GM12891 (cell line): Measurements from ENCODE around the gene NCAM1.

Experiments used
- DNase-seq: peaks from one replicate; pipeline ENCODE4 v3.0.0; 2011; ENCODE audit warnings: low spot score; ENCODE audit not compliant: insufficient read length
- FAIRE-seq: peaks from 2 replicates; lab custom pipeline; 2011; peaks lifted over from hg19 to GRCh38; lab: Jason Lieb, UNC
- PAX5 ChIP-seq: IDR thresholded peaks from 2 replicates; pipeline ENCODE4 v1.6.1; 2011; ENCODE audit warnings: low read length, moderate library complexity, mild to moderate bottlenecking; ENCODE audit not compliant: insufficient read depth, severe bottlenecking
- POLR2A ChIP-seq: IDR thresholded peaks from 2 replicates; pipeline ENCODE4 v1.6.1; 2011; ENCODE audit warnings: low read depth, low read length, control low read depth
- POLR2AphosphoS5 ChIP-seq: IDR thresholded peaks from 2 replicates; pipeline ENCODE4 v1.6.1; 2011; ENCODE audit warnings: low read depth, low read length, control low read depth
- POU2F2 ChIP-seq: IDR thresholded peaks from 2 replicates; pipeline ENCODE4 v1.6.1; 2011; ENCODE audit warnings: low read depth, mild to moderate bottlenecking, control low read depth, low read length, moderate library complexity
- SPI1 ChIP-seq: IDR thresholded peaks from 2 replicates; pipeline ENCODE4 v1.6.1; 2011; ENCODE audit warnings: low read depth, low read length, control low read depth
- TAF1 ChIP-seq: IDR thresholded peaks from 2 replicates; pipeline ENCODE4 v1.6.1; 2011; ENCODE audit warnings: low read depth, low read length, control low read depth

The NCAM1 gene

GRCh38 chr11:113189909-113190667 lies 228.9 kb downstream of the NCAM1 start:
- DNase-seq (no peak), FAIRE-seq (no peak)

DNA sequence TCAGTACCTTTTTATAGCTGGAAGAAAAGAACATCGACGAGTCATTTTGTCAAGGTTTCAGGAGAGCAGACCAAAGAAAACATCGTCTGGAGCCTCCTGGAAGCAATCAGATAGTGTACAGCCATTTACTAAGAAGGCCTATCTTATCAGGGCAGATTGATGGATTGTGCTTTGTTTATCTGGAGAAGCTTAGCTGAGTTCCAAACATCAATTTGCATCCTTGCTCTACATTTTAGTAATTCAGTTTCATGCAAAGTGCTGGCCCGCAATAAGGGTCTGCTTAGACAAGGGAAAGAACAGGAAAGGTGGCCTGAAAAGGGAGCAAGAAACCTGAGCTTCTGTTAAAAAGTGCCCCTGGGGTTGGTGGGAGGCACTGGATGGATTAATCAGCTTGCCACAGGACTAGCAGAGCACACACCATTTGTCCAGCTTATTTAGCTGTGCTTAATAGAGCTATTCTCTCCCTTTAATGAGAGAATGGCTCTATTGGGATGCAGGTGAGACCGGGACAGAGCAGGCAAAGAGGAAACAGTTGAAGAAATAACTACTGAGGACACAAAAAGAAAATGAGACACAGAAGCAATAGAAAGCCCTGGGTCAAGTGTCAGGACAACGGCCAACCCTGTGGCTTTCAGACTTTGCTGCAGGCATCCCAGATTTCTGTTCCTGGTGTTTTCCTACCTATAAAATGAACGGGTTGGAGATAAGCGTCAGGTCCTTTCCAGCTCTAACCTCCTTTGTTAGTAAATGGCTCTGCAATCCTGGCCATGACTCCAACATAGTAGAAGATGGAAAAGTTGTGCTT lies 231.1 kb downstream of the NCAM1 start:
- TF ChIP-seq POLR2A: no peak
- DNase-seq (no peak), FAIRE-seq (no peak)

More at GRCh38 chr11:113189909-113190667, 228.9 kb downstream of the NCAM1 start:
- TF ChIP-seq POLR2AphosphoS5 (no peak), POU2F2 (no peak), TAF1 (no peak), PAX5 (no peak), SPI1 (no peak), POLR2A (no peak)

- no peak for FAIRE-seq
- TF ChIP-seq POLR2AphosphoS5 (no peak), POLR2A (no peak), SPI1 (no peak)
- no peak for DNase-seq
These were observed 231.8 kb downstream of the NCAM1 start for GRCh38 chr11:113193016-113193415.

DNA sequence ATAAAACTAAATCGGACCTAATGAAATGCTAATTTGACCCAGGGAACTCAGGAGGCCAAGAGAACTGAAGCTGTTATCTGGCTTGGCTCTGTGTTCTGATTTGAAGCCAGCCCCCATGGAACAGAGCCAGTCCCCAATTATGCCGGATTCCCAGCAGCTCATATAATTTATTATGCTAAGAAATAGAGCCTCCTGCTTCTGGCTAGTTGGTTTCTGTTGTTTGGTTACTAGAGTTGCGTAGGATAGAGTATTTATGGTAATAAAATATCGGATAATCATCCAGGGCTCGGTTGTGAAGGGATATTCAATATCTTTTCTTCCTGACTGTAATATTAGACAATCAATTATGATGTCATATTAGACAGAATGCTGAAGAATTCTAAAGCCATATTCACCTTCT lies 232.7 kb downstream of the NCAM1 start:
- TF ChIP-seq SPI1: no peak
- TF ChIP-seq POLR2A: no peak
- TF ChIP-seq POU2F2: no peak
- no peak for TF ChIP-seq PAX5
- TF ChIP-seq TAF1: no peak
- no peak for FAIRE-seq
- DNase-seq: no peak

- DNase-seq (no peak), FAIRE-seq (no peak)
These were observed 234.5 kb downstream of the NCAM1 start for GRCh38 chr11:113195728-113196127.

DNA sequence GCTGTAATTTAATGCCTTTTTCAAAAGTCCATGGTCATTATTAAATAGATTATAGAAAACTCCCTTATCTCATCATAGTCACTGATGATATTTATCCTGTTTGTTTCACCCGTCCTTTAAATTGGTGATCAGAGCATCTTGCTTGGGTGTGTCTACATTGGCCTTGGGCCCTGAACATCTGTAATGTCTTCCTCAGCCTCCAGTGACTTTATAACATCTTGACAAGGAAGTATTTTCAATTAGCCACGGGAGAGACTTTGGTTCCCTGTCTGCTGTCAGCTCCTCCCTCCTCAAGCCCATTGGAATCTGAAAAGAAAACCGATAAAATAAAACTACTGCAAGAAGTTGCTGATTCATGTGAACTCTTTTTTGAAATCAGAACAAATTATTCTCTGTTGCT lies 236.2 kb downstream of the NCAM1 start:
- DNase-seq: no peak
- no peak for FAIRE-seq
- TF ChIP-seq POU2F2: no peak
- TF ChIP-seq TAF1: no peak
- TF ChIP-seq PAX5: no peak
- TF ChIP-seq POLR2AphosphoS5: no peak
- no peak for TF ChIP-seq SPI1
- no peak for TF ChIP-seq POLR2A

More at GRCh38 chr11:113195728-113196127, 234.5 kb downstream of the NCAM1 start:
- no peak for TF ChIP-seq SPI1
- TF ChIP-seq PAX5: no peak
- no peak for TF ChIP-seq POU2F2
- TF ChIP-seq TAF1: no peak
- no peak for TF ChIP-seq POLR2A
- no peak for TF ChIP-seq POLR2AphosphoS5

- FAIRE-seq (no peak), DNase-seq (no peak)
- TF ChIP-seq POLR2A: no peak
- no peak for TF ChIP-seq SPI1
- TF ChIP-seq POLR2AphosphoS5: no peak
- TF ChIP-seq POU2F2: no peak
- no peak for TF ChIP-seq PAX5
- TF ChIP-seq TAF1: no peak
These were observed 237.9 kb downstream of the NCAM1 start for GRCh38 chr11:113198972-113199661.

DNA sequence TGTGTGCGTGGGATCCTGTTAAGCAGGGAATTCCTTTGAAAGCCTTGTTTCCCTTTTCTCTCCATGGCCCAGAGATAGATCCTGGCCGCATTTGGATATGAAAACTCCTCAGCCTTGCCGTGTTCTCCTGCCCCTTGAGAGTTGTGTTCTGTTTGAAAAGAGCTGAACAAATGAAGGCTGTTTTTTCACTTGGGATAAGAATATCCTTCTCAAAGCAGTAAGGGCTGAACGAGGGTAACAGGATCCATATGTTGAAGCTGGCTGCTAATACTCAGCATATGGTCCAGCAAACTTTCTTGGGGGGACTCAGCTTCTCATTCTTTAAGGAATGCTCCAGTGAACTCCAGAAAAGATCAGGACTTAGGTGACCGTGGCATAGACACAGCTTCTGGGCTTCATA lies 238.6 kb downstream of the NCAM1 start:
- TF ChIP-seq POLR2AphosphoS5 (no peak), PAX5 (no peak), TAF1 (no peak), SPI1 (no peak), POU2F2 (no peak), POLR2A (no peak)
- no peak for FAIRE-seq

DNA sequence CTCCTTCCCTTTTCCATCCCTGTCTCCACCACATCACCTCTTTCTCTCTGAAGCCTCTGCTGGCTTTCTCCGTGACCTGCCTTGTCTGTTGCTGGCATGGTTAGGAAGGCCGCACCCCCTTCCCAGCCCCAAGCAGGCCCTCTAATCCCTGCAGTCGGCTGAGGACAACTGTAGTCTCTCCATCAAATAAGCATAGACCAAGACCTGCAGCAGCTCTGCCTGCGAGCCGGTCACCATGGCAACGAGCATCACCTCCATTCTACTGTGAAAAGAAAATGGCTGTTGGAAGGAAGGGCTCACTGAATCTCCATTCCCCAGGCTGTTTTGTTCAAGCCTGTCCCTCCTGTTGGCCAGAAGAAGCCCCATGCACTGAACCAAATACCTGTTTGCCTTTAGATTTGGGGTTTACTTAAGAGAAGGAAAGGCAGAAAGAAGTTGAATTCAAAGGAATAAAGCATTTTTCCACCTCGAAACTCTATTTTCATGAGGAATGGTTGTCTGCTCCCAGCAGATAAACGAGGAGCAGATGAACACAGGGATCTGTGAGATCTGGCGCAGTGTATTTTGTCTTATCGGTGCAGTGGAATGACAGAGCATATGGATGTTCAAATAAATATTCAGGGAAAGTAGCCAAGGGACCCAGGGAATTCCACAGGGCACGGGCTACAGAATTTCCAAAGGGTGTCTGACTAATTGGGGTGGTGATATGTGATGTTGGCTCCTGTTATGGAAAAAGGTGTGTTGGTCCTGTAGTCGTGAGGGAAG lies 240.0 kb downstream of the NCAM1 start:
- DNase-seq (no peak), FAIRE-seq (no peak)
- TF ChIP-seq POLR2AphosphoS5: no peak
- no peak for TF ChIP-seq POU2F2
- TF ChIP-seq SPI1: no peak
- no peak for TF ChIP-seq POLR2A
- no peak for TF ChIP-seq PAX5
- no peak for TF ChIP-seq TAF1

More for the DNA sequence above, 238.6 kb downstream of the NCAM1 start:
- DNase-seq: no peak
